ENCODE results near the gene CCNL2.

Gene CCNL2

DNA sequence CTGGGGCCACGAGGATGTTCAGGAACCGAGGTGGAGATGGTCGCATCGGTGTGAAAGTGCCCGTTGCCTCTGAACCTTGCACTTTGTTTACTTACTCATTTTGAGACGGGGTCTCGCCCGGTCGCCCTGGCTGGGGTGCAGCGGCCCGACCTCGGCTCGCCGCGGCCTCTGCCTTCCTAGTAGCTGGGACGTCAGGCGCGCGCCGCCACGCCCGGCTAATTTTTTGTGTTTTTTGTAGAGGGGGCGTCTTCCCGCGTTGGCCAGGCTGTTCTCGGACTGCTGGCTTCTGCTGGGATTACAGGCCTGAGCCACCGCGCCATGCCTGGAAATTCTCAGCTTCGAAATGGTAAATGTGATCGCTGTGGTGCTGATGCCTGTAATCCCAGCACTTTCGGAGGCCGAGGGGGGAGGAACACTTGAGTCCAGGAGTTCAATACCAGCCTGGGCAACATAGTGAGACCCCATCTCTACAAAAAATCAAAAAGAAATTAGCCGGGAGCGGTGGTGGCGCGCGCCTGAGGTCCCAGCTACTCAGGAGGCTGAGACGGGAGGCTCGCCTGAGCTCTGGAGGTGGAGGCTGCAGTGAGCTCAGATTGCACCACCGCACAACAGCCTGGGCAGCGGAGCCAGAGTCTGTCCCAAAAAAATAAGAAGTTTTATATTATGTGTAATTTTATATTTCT is 8.6 kb upstream of the CCNL2 start:
- Histone ChIP-seq H3K9ac (ENCODE audit: low read depth, low read length, poor library complexity, severe bottlenecking) (peak overlapping the region; percentile 95), H3K79me2 (ENCODE audit: insufficient read depth, low read length) (peaks cover 60% of the 10 kb centered on the region), H3K9me2 (replicated peaks; ENCODE audit: low read depth, low read length) (no peaks in the 10 kb centered on the region), H3K27me3 (ENCODE audit: insufficient read depth, low read length, poor library complexity, severe bottlenecking) (no peaks in the 10 kb centered on the region), H3K4me1 (ENCODE audit: insufficient read depth, low read length, poor library complexity, severe bottlenecking) (peaks cover 21% of the 10 kb centered on the region), H3K4me2 (ENCODE audit: low read depth, low read length, poor library complexity, severe bottlenecking) (peak overlapping the region; percentile 87), H3F3A (ENCODE audit: low read depth) (no peaks in the 10 kb centered on the region), H3K9me3 (ENCODE audit: insufficient read depth, low read depth, low read length) (no peaks in the 10 kb centered on the region; the same call in 1 of the 2 replicates), H3K36me3 (ENCODE audit: insufficient read depth, low read length) (peaks cover 18% of the 10 kb centered on the region; the same call in 1 of the 2 replicates), H2AFZ (ENCODE audit: low read length) (peak overlapping the region; percentile 7; the same call in 1 of the 2 replicates), H3K4me3 (ENCODE audit: low read length, poor library complexity, severe bottlenecking) (peak overlapping the region; percentile 99), H4K20me1 (ENCODE audit: insufficient read depth, low read length, poor library complexity, severe bottlenecking) (peaks cover 33% of the 10 kb centered on the region)
- no peak for TF ChIP-seq EZH2phosphoT487 (IDR thresholded peaks at IDR 0.05; ENCODE audit: borderline replicate concordance)
- TF ChIP-seq, protein P1, sequence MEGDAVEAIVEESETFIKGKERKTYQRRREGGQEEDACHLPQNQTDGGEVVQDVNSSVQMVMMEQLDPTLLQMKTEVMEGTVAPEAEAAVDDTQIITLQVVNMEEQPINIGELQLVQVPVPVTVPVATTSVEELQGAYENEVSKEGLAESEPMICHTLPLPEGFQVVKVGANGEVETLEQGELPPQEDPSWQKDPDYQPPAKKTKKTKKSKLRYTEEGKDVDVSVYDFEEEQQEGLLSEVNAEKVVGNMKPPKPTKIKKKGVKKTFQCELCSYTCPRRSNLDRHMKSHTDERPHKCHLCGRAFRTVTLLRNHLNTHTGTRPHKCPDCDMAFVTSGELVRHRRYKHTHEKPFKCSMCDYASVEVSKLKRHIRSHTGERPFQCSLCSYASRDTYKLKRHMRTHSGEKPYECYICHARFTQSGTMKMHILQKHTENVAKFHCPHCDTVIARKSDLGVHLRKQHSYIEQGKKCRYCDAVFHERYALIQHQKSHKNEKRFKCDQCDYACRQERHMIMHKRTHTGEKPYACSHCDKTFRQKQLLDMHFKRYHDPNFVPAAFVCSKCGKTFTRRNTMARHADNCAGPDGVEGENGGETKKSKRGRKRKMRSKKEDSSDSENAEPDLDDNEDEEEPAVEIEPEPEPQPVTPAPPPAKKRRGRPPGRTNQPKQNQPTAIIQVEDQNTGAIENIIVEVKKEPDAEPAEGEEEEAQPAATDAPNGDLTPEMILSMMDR (conservative IDR thresholded peaks at IDR 0.05; ENCODE audit: low read length), result no peak

DNA sequence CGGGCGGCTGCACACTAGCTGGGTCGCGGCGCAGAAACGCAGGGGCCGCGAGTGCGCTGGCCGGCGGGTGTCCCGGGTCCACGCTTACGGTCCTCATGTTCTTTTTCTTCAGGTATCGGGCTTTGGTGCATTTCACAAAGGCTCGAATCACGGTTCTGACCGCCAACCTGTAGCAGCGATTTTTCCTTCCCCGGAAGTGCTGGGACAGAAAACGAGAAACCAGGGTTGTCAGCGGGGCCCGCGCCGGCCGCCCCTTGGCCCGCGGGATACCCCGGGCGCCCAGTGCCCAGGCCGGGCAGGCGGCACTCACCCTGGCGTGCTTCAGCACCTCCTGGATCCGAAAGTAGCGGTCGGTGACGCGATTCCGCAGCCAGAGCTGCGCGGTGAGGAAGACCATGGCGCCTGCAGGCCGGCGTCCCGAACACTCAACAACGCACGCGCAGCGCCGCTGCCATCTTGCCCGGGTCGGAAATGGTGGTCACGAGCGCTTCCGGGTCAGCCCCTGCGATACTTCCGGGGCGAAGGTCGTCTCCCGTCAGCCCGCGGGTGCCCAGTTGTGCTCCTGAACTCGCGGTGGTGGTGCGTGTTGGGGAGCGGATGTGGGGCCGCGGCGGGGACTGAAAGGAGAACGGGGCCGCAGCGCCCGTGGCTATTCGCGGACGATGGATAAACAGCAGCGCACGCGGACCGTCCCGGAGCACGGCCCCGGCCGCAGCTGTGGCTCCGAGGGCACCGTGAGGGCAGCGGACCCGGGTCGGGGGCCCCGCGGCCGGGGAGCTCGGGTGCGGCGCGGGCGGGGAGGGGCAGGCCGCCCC is 7.9 kb upstream of the CCNL2 start, which contains the start of gene MRPL20:
MRPL20 (minus strand) TSS at position 473 of the 815 bp plus-strand sequence; CDS start at position 397, 76 bp downstream.
- H2AFZ ChIP-seq (ENCODE audit: low read length), result peak within 1 kb of the TSS; percentile 89
- no peaks in the 10 kb centered on the region for H3K9me3 ChIP-seq (ENCODE audit: insufficient read depth, low read depth, low read length)

DNA sequence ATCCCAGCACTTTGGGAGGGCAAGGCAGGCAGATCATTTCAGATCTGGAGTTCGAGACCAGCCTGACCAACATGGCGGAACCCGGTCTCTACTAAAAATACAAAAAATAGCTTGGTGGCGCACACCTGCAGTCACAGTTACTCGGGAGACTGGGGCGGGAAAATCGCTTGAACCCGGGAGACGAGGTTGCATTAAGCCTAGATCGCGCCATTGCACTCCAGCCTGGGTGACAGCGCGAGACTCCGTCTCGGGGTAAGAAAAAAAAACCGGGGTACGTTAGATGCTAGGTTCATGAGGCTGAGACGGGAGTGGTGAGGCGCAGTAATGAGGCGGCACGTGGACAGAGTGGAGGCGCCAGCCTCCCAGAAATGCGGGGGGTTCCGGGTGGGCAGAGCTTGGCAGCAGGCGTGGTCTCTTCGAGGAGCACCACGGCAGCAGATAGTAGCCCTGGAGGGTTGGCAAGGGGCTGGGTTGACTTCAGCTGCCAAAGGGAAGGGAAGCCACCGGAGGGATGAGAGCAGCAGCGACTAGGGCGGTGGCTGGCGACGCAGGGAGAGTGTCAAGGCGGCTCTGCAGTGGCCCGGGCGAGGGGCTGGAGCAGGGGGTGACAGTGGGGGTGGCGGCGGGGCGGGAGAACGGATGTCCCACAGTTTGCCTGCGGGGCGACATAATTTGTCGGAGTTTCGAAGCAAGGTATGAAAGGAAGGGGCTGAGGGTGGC is 7.1 kb upstream of the CCNL2 start:
- Histone ChIP-seq H3K4me2 (ENCODE audit: low read depth, low read length, poor library complexity, severe bottlenecking) (peak overlapping the region; percentile 98), H3K36me3 (ENCODE audit: insufficient read depth, low read length) (peaks cover 30% of the 10 kb centered on the region; the same call in 1 of the 2 replicates), H4K20me1 (ENCODE audit: insufficient read depth, low read length, poor library complexity, severe bottlenecking) (peaks cover 40% of the 10 kb centered on the region), H3K4me3 (ENCODE audit: low read length, poor library complexity, severe bottlenecking) (peak overlapping the region; percentile 99), H2AFZ (ENCODE audit: low read length) (peak overlapping the region; percentile 89), H3K27me3 (ENCODE audit: insufficient read depth, low read length, poor library complexity, severe bottlenecking) (no peaks in the 10 kb centered on the region), H3K9ac (ENCODE audit: low read depth, low read length, poor library complexity, severe bottlenecking) (peak overlapping the region; percentile 95), H3K79me2 (ENCODE audit: insufficient read depth, low read length) (peaks cover 73% of the 10 kb centered on the region), H3K9me2 (replicated peaks; ENCODE audit: low read depth, low read length) (no peaks in the 10 kb centered on the region), H3F3A (ENCODE audit: low read depth) (no peaks in the 10 kb centered on the region), H3K9me3 (ENCODE audit: insufficient read depth, low read depth, low read length) (no peaks in the 10 kb centered on the region), H3K4me1 (ENCODE audit: insufficient read depth, low read length, poor library complexity, severe bottlenecking) (peaks cover 28% of the 10 kb centered on the region)
- TF ChIP-seq, protein P1 (conservative IDR thresholded peaks at IDR 0.05; ENCODE audit: low read length), result no peak
- TF ChIP-seq EZH2phosphoT487 (IDR thresholded peaks at IDR 0.05; ENCODE audit: borderline replicate concordance), result no peak

More for the DNA sequence above, 7.9 kb upstream of the CCNL2 start, which contains the start of gene MRPL20:
- Histone ChIP-seq H3K4me3 (ENCODE audit: low read length, poor library complexity, severe bottlenecking) (peak within 1 kb of the TSS; percentile 99), H3K4me1 (ENCODE audit: insufficient read depth, low read length, poor library complexity, severe bottlenecking) (peaks cover 24% of the 10 kb centered on the region), H4K20me1 (ENCODE audit: insufficient read depth, low read length, poor library complexity, severe bottlenecking) (peaks cover 38% of the 10 kb centered on the region), H3F3A (ENCODE audit: low read depth) (no peaks in the 10 kb centered on the region), H3K27me3 (ENCODE audit: insufficient read depth, low read length, poor library complexity, severe bottlenecking) (no peaks in the 10 kb centered on the region), H3K9me2 (replicated peaks; ENCODE audit: low read depth, low read length) (no peaks in the 10 kb centered on the region), H3K9ac (ENCODE audit: low read depth, low read length, poor library complexity, severe bottlenecking) (peak within 1 kb of the TSS; percentile 95), H3K4me2 (ENCODE audit: low read depth, low read length, poor library complexity, severe bottlenecking) (peak within 1 kb of the TSS; percentile 98), H3K79me2 (ENCODE audit: insufficient read depth, low read length) (peaks cover 66% of the 10 kb centered on the region), H3K36me3 (ENCODE audit: insufficient read depth, low read length) (peaks cover 22% of the 10 kb centered on the region; the same call in 1 of the 2 replicates)
- TF ChIP-seq, protein P1 (conservative IDR thresholded peaks at IDR 0.05; ENCODE audit: low read length), result no peak
- TF ChIP-seq EZH2phosphoT487 (IDR thresholded peaks at IDR 0.05; ENCODE audit: borderline replicate concordance), result no peak
